Measurements from ENCODE around the gene DACT2. TPM values are rescaled to one million over a fixed set of nuclear protein-coding genes. Genes with fewer than 3 reads are reported as not detected.

Gene DACT2
- polyA plus RNA-seq, 3 donors, result 1.0 to 3.0 (median 2.4) TPM

GRCh38 chr6:168260420-168260987, 59.1 kb downstream of the DACT2 start:
- no peak overlapping the region for H3K27ac ChIP-seq (ENCODE audit: low read depth, low read length)
- WGBS, 3 donors, result 78 to 84% (median 81%) methylated on average over 24 of the region's 24 CpGs

- 90 to 94% (median 93%) methylated on average over 15 of the region's 15 CpGs for WGBS, 3 donors
- no peak overlapping the region for H3K27ac ChIP-seq (ENCODE audit: low read depth, low read length)
Observed at GRCh38 chr6:168258795-168259194, 60.8 kb downstream of the DACT2 start.

DNA sequence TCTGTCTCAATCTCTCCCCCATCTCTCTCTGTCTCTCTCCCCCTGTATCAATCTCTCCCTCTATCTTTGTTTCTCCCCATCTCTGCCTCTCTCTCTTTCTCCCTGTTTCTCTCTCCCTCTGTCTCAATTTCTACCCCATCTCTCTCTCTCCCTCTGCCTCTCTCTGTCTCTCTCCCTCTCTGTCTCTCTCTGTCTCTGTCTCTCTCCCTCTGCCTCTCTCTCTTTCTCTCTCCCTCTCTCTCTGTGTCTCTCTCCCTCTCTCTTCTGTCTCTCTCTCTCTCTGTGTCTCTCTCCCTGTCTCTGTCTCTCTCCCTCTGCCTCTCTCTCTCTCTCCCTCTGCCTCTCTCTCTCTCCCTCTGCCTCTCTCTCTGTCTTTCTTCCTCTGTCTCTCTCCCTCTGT, 62.6 kb downstream of the DACT2 start:
- H3K27ac ChIP-seq (ENCODE audit: low read depth, low read length), result no peak overlapping the region

Other genes with a start within 250 kb of the DACT2 start
- 1 to 10 TPM in 2 of 3 donors, under 1 TPM in 1; 0.06 to 2.6 (median 1.3) TPM for gene FRMD1, start 240.6 kb downstream of the DACT2 start, polyA plus RNA-seq
- 10 to 100 TPM in 2 of 3 donors, 1 to 10 TPM in 1; 4.5 to 34.4 (median 22.7) TPM for gene SMOC2, start 121.4 kb upstream of the DACT2 start, polyA plus RNA-seq